NOMO-1 treated with DMSO at 0.1 percent for 48 hours (cell line): ENCODE measurements around the gene VPS45.

Experiments
- DNase-seq: peaks from one replicate; lab custom pipeline; 2025; ENCODE audit not compliant: unreplicated experiment; lab: John Stamatoyannopoulos, UW

VPS45 gene

DNA sequence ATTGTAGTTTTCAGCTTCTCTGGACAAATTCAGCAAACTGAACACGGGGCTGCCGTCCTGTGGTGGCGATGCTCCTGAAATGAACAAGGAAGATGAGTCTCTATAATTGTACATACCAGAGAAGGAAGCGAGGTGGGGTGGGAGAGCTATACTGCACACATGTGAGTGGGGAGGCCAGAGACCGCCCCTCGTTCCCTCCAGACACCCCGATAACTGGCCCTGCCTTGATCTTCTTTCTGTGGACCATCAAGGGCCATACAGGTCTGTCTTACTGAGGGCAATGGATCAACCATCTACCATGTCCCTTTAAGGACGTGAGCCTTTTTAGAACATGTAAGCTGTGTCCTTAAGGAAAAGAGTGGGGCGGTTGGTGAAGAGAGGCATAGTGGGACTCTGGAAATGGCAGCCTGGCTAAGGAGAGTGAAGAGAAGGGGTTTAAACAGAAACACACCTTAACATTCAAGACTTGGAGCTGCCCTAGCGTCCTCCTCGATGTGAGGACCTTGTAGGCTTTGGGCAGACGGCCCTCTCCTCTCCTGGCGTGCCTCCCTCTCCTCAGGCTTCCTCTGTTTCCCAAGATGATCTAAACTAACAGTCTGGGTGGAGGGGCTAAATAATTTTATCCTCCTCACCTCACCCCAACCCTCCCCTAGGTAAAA, 88.0 kb downstream of the VPS45 start:
- no peak for DNase-seq

DNA sequence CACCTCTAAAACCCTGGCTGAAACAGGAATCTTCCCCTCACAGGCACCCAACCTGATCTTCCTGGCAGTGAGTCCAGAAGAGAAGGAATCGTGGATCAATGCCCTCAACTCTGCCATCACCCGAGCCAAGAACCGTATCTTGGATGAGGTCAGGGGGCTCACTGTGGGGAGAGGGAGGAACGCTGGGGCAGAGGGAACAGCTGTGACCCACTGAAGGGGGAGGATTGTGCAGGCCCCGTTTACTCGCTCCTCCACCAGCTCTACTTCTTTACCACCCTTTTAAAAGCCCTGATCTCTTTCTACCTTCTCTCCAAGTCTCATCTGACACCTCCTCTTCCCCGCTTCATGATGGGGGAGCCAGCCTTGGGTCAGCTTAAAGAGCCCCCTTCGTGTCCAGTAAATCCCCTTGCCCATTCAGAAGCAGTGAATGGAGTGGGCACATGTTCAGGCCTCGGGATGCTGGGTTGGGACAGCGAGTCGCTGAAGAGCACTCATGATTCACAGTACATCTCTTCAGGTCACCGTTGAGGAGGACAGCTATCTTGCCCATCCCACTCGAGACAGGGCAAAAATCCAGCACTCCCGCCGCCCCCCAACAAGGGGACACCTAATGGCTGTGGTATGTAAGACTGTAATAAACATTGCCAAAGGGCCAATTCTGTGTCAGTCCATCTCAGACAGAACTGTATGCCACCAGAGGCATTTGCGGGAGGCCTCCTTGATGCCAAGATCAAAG, 89.5 kb downstream of the VPS45 start:
- no peak for DNase-seq

DNA sequence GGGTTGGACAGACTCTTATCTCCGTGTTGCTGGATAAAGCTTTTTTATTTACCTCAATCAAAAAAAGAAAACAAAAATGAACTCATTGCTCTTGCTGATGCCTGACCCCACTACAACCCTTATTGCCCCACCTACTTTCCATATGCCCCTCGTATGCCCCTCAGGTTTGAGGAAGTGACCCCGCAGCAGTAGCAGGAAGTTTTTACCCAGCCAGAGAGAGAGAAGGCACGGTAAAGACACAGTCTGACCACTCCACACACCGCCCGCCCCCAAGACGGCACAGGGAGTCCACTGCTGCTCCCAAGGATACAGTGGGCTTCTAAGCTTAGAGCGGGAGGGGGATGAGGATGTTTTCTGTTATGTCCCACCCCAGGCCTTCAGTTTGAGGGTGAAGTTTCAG, 92.0 kb downstream of the VPS45 start:
- peak; percentile 76 for DNase-seq

DNA sequence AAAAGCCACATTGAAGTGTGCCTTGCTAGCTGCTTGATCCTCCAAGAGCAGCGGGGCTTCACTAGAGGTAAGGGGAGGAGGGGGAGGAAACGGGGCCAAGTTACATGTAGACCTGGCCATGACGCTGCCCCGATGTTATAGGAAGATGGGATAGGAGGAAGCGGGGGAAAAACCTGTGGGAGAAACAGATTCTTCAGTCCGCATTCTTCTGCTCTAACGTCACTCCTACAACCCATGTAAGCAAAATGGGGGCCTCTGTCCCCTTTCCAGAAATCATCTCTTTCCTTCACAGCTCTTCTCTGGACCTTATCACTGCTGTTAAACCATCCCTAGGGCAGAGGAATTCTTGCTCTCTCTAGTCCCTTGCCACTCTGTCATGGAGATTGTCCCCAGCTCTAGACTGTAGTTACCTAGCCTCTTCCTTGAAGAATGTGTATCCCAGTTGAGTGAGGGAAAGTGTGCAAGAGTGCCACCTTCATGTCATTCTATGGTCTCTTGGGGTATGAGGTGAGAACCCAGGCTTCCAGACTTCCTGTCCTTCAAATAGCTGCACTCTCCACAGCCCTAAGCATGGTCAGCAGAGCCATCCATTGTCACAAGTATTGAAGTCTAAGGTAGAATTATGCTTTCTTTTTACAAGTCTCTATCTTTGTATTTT, 93.5 kb downstream of the VPS45 start:
- DNase-seq, result no peak

DNA sequence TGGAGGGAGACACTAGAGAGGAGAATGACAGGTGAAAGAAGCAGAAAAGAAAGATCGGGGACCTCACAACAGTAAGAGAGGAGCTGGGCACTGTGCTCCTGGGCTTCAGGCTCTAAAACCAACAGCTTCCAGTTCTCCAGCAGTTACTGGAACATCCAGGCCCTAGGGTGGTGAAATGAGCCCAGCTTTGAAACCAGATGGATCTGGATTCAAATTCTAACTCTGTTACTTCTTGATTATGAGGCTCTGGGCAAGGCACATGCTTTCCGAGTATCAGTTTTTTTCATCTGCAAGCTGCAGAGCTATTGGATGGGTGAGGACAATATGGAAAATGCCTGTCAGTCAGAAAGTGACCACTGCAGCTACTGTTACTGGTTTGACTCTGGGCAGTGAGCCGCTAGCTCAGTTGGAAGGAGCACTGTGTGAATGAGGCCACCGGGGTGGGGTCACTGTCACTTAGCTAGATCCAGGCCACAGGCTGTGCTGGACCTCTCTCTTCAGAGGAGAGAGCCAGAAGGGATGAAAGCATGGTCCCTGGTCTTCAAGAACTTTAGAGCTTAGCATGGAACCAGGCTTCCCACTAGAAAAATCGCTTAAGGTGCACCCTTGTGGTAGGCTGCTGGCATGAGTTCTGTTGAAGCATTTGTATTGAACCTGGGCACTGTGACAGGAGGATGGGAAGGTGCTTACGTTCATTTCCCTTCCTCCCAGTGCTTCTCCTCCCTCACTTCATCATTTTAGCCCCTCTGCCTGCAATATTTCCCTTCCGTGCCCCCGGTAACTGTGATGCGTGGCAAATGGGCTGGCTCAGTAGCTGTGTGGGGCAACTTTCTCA, 94.4 kb downstream of the VPS45 start:
- DNase-seq, result no peak

DNA sequence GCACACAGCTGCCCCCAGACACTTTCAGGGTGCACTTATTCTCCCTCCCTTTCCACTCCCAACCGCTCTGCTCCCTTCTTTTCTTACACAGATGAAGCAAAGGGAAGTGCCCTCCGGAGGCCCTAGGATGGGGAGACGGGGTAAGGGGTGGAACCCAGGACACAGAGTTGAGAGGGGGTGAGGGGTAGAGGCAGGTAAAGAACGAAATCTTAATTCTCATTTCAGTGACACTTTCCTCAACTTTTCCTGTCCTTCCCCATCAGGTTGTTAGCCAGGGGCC, 94.9 kb downstream of the VPS45 start:
- DNase-seq, result no peak

DNA sequence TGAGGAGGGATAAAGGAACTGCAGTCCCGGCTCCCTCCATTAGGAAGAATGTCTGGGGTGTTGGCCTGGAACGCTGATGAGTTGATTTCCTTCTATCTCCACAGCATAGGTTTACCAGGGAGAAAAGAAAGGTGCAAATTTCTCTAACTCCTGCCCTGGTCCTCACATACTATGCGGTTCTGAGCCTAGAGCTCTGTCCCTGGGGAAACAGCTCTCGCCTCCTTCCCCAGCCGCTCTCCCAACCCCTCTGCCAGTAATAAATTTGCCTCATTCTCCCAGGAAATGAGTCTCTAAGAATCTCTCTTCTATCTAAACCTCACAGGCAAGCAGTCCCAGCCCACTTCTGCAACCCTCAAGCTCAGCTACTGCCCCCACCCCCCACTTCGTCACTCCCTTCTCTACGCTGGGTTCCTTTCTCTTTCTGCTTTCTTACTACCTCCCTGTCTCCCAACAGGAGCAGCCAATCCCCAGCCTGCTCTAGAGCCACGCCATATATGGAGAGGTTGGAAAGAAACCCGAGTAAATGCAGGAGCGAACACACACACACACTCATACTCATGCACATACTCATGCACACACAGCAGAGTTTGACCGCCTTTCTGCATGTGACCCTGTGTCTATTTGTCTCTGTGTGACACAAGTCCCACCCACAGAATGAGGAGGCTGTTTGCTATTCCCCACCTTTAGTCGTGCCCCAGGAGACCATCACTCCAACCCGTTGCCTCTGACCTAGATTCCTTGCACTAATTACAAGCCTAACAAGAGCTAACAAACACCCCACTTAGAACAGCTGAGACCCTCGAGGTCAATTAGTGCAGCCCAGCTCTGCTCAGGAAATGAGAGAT, 95.5 kb downstream of the VPS45 start:
- DNase-seq, result no peak

DNA sequence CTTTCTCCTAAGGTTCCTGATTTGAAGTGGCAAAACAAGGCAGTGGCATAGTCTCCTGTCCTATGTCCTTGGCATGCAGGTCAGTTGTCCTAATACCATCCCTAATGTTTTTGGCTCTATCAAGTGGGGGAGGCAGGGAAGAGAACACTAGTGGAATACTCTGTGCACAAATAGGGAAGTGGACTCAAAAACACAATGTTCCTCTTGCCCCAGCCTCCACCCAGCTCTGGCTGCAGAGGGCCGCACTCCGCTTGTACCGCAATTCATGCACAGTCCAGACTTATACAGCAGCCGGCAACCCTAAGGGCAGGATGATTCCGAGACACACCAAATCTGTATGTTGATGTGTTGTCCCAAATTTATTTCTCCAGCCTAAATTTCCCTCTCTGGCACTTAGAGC, 96.6 kb downstream of the VPS45 start:
- DNase-seq, result no peak

DNA sequence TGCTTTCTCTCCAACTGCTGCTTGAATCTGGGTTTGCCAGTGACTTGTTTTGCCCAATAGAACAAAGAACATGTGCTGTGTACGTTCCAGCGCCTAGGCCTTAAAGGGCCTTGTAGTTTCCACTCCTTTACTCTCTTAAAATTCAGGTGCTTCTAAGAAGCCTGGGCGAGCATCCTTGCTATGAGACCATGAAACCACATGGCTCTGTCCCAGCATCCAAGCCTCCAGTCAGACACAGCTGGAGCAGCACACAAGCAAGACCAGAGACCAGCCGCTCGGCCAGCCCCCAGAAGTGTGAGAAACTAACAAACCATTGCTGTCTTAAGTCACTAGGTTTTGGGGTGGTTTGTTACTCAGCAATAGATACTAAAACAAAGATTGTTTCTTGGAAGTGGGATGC, 97.2 kb downstream of the VPS45 start:
- DNase-seq, result no peak

DNA sequence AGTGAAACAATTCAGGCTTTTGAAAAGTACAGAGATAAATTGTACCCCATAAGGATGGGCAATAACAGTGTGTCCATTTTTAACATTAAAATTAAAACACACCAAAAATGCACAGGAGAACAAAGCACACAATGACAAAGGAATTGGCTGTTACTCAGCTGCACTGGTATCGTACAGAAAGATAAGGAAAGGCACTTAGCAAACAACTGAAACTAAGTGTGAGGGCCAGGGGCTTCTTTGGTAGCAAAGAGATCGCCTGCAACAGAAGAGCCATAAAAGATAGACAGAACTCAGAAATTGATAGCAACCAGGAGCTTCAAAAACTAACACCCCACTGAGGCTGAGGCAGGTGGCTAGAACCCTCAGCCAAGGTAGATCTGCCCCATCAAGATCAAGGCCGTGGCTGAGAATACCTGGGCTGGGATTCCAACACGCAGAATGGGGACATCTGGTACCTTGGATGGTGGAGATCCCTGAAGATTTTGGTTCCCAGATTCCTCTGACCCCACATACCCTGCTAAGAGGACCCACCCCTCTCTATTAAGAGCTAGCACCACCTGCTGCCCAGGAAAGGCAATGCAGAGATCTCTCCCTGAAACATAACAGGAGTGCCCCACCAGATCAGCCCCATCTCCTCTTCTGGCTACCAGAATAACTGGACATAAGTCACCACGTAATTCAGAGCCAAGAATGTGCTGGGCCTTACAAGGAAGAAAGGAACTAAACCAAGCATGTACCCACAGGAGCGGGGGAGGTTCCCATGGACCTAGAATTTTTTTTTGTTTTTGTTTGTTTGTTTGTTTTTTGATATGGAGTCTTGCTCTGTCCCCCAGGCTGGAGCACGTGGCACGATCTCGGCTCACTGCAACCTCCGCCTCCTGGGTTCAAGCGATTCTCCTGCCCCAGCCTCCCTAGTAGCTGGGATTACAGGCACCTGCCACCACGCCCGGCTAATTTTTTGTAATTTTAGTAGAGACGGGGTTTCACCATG, 98.3 kb downstream of the VPS45 start:
- peak; percentile 35 for DNase-seq

DNA sequence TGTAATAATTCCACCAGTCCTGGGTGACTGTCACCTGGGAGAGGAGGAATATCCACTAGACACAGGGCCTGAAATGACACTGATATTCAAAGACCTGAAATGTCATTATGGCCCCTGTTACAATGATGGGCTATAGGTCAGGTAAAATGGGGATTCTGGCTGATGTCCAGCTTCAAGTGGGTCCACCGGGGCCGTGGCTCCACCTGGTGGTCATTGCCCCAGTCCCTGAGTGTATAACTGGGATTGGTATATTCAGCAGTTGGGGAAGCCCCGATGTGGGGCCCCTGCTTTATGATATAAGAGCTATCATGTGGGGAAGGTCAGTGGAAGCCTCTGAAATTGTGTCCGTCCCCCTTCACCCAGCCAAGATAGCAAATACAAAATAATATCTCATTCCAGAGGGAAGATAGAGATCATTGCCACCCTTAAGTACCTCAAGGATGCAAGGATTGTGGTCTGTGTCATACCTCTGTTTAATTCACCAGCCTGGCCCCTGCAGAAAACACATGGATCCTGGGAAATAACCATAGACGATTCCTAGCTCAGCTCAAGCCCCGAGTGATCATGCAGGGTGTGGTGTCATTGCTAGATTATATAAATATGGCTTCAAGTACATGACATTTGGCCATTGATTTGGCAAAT, 101.5 kb downstream of the VPS45 start:
- DNase-seq, result peak; percentile 31

DNA sequence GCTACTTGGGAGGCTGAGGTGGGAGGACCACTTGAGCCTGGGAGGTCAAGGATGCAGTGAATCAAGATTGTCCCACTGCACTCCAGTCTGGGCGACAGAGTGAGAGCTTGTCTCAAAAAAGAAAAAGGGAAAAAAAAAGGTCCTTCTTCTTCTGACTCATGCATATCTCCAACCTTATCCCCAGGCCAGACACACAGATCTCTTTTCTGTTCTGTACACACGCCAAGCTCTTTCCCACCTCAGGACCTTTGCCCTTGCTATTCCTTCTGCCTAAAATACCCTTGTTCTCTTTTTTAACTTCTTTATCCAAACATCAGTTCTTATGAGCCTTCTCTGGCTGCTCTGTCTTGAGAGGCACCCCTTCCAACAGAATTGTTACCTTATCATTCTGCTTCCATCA, 104.2 kb downstream of the VPS45 start:
- DNase-seq, result no peak

DNA sequence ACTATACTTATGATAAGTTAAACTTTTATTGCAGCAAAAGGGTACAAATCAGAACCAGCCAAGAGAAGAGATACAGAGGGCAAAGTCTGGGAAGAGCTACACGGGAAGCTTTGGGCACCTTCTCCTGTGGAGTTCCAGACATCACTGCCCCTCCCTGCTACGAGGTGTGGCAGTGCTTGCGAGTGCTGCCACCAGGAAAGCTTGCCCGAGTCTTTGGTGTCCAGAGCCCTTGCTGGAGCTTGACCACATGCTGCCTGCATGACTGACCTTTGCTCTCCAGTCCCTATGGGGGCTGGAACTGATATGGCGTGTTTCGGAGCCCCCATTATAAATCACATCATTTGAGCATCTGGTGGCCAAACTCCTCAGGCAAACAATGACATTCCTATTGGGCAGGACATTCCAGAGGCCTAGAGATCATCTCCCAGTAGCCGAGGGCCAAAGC, 105.6 kb downstream of the VPS45 start:
- no peak for DNase-seq

DNA sequence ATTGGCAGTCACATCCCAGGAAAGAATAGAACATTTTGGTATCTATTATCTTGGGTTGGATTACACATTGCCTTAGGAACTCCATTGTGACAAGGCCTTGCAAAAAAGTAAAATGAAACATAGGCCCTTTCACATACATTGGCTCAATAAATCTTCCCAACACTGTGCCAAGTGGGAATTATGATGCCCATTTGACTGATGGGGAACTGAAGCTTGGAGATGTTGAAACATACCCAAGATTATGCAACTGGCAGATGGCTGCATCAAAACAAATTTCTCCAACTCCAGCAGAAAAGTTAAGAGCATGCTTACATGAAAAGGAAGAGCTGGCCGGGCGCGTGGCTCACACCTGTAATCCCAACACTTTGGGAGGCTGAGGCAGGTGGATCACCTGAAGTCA, 109.0 kb downstream of the VPS45 start:
- DNase-seq, result peak; percentile 48

DNA sequence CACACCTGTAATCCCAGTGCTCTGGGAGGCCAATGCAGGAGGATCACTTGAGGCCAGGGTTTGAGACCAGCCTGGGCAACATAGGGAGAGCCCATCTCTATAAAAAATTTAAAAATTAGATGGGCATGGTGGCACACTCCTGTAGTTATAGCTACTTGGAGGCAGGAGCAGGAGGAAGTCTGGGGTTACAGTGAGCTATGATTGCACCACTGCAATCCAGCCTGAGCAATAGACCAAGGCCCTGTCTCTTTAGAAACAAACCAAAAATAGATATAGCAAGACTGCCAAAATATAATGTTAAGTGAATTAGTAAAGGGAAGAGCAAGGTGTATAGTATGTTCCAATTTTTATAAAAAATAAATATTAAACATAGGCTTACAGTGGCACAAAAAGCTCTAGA, 111.0 kb downstream of the VPS45 start:
- DNase-seq, result peak; percentile 58

DNA sequence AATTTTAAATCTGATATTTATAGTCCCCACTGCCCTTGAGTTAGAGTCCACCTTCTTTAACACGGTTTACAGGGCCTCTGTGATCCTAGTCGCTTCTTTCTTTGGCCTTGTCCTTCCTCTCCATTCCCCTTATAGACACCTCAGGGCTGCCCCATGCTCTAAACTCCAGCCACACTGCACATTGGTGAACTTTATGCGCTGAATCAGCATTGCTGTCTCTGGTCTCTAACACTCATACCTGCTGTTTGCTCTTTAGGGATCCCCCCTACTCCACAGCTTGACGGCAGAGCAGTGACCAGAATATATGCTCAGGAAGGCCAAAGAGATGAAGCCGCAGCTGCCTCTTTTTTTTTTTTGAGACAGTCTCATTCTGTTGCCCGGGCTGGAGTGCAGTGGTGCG, 112.3 kb downstream of the VPS45 start:
- no peak for DNase-seq

DNA sequence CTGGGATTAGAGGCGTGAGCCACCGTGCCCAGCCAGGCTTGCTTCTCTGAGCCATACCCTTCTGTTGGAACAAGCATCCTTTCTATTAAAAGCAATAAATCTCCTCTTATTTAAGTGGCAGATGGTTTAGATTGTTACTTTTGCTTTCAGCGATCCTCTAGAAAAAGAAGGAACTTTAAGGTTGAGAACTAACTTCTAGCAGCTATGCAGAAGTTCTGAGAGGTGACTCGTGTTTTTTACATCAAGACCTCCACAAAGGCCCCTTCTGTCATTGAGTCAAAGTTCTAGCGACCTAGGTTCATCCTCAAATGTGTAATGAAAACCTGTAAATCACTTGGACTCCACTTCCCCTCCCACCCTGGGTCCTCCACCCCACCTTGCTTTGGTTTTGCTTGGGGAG, 112.9 kb downstream of the VPS45 start:
- DNase-seq, result peak; percentile 85

DNA sequence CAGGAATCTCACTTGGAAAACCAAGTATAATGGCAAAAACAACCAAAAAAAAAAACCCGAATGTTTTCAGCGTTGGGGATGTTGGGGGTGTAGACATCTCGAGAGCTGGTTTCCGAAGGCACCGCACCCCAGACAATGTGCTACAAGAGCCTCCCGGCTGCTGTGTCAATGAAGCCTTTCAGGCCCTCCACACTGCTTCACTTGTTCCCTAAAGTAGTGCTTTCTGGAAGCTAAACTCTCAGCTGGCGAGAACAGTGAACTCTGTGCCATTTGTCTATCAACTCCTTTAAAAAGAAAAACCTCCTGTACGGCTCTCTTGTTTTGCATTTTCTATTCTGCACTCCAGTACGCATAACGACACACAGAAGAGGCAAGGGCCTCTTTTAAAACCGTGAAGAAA, 114.7 kb downstream of the VPS45 start:
- no peak for DNase-seq

DNA sequence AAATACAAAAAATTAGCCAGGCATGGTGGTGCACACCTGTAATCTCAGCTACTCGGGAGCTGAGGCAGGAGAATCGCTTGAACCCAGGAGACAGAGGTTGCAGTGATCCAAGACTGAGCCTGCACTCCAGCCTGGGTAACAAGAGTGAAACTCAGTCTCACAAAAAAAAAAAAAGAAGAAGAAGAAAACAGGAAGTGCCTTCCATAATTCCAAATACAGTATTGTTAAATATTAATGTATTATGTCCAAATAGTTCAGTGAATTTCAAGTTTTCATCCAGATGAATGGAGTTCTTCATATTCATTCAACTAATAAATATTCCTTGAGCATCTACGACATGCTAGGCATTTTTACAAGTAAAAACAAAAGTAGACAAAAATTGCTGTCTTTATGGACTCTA, 115.5 kb downstream of the VPS45 start:
- peak; percentile 54 for DNase-seq
